Kidney capillary endothelial cell (primary cell): ENCODE measurements around the gene SIGLEC9.

ENCODE experiments used
- DNase-seq: peaks from one replicate; pipeline ENCODE4 v3.0.0-alpha.2; 2018; ENCODE audit warnings: low spot score

SIGLEC9 gene

GRCh38 chr19:51097166-51097738, 27.5 kb upstream of the SIGLEC9 start:
- peak; percentile 48 for DNase-seq

GRCh38 chr19:51097796-51098195, 26.9 kb upstream of the SIGLEC9 start:
- DNase-seq = no peak

- DNase-seq = no peak
These were observed 26.2 kb upstream of the SIGLEC9 start for GRCh38 chr19:51098365-51099046.

- no peak for DNase-seq
These were observed 25.7 kb upstream of the SIGLEC9 start for GRCh38 chr19:51099047-51099382.

DNA sequence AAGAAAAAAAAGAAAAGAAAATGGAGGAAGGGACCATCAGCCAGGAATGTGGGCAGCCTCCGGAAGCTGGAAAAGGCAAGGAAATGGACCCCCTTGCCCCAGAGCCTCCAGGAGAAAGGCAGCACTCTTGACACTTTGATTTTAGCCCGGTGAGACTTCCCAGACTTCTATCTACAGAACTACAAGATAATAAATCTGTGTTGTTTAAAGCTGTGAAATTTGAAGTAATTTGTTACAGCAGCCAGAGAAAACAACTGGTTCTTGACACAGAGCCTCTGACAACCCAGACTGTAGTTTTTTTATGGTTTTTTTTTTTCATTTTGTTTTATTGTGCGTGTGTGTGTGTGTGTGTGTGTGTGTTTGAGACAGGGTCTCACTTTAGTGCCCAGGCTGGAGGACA, 24.1 kb upstream of the SIGLEC9 start:
- no peak for DNase-seq

- DNase-seq = no peak
These were observed 23.4 kb upstream of the SIGLEC9 start for GRCh38 chr19:51101171-51101865.

DNA sequence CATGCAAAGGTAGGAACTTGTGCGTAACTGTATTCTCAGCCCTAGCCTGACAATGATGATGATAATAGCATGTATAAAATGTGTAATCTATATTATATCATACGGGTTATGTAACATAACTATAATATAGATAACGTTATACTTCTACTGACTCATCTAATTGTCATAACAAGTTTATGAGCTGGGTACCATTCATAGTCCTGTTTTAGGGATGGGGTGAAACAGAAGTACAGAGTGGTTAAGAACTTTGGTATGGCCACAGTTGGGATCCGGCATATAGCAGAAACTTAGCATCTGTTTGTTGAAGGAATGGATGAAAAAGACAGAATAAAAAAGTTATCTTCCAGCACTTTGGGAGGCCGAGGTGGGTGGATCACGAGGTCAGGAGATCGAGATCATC, 21.7 kb upstream of the SIGLEC9 start:
- DNase-seq = no peak

- no peak for DNase-seq
These were observed 20.8 kb upstream of the SIGLEC9 start for GRCh38 chr19:51103926-51104341.

- DNase-seq = no peak
These were observed 17.2 kb upstream of the SIGLEC9 start for GRCh38 chr19:51107406-51108065.

DNA sequence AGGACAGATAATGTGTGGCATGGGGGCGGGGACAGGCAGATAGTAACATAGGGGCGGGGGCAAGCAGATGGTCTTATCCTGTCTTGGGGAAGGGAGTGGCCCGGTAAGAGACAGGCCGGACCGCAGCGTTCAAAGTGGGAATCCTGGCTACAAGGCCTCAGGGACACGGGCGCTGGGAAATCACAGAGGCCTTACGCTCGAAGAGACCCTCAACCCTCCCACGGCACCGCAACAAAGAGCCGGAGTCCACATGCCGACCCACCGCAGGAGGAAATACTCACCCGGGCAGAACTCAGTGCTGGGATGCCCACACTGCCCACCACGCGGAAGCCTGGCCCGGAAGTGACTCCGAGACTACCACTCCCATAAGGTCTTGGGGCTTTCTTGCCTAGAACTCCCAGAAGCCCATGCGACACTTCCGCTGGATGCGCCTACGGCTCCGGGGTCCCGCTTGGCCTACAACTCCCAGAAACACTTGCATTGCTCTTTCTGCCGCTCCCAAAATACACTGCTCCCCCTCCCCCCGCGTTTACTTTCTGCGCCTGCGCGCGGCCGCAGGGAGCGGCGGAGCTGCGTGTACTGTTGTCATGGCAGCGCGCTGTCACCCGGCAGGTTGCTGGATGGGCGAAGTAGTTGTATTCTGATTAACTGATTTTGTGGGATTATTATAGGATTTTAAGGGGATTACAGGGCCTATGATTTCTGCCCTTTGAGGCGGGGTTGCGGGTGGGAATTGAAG, 16.5 kb upstream of the SIGLEC9 start, which contains the start of gene CTU1:
Gene CTU1, minus strand, starts transcription at position 344 of the 739 bp plus-strand sequence. CDS start 3,840 bp downstream, outside the sequence.
- peak; percentile 98 for DNase-seq

- no peak for DNase-seq
These were observed 15.9 kb upstream of the SIGLEC9 start for GRCh38 chr19:51108805-51109146.

GRCh38 chr19:51110666-51110971, 14.1 kb upstream of the SIGLEC9 start:
- no peak for DNase-seq

DNA sequence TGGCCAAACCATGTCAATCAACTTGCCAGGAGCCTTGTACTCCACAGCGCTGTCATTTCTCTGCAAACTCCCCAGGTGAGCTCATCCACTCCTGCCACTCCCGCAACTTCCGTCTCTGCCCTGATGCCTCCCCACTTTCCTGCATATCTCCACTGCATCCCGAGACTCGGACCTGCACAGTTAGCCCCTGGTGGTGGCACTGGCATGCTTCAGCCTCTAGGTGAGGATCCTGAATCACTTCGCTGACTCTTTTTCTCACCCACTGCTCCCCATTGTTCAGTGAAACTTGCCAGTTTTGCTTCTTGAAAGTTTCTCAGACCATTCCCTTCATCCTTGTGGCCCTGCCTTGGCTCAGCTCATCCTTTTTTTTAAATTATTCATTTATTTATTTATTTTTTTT, 13.1 kb upstream of the SIGLEC9 start:
- no peak for DNase-seq

DNA sequence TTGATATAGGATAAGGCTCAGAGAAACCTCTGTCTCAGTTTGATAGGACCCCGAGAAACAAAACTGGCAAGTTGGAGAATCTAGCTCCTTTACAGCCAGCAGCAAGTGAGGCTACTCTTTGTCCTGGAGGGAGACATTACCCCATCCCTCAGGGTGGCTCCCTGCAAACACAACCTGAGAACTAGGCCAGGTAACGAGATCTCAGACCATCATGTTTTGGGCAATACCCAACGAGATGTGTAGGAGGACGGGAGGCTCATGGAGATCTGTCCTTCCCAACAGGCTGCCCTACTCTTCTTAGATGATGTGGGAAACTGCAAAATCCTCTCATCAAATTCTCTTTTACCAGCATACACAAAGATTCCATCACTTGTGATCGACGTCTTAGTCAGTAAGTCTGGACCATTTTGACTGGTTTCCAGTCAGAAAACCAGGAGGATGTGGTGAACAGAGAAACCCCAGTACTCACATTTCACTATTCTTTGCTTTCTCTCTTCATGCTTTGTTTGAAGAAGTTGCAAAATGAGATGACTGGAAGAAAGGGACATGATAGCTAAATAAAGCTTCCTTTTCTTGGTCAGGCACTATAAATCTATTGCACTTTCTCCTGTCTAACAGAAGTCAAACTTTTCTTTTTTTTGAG, 10.5 kb upstream of the SIGLEC9 start:
- no peak for DNase-seq

DNA sequence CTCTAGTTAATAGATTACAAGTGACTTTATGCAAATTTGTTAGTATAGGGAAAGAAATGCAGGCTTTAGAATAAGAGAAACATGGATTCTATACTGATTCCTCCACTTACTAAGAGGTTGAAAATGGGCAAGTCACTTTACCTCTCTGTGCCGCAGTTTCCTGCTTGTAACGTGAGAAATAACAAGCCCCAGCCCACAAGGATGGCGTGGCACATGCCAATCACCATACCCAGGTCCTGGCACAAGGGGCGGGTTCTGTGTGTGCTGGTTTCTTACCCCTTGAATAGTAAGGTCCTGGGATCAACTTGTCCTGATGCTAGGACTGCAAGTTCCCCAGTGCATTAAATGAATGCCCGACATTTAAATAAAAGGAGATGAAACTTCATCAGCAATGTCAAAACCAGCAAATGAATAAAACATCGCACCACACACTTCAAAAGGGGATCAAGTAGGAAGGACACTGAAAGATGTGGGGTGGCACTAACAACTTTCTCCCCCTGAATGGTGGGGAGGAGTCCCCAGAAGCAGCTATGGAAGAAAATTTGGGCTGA, 7.9 kb upstream of the SIGLEC9 start:
- DNase-seq = no peak

- no peak for DNase-seq
These were observed 5.6 kb upstream of the SIGLEC9 start for GRCh38 chr19:51119101-51119500.

DNA sequence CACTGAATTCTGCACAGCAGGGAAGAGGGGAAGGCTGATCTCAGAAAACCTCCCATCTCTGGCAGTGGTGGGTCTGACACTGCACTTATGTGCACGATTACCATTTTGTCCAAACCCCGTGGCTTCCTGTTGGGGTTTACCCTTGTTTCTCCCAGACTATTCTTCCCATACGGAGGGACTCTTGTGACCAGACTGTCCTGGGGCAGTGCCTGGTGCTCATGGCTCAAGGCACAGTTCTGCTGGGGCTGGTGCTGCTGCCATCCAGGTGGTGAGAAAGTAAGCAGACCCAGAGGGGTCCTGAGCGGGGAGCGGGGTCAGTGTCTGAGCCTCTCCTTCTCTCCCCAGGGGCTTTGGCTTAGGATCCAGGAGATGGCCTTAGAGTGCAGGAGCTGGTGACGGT, 5.1 kb upstream of the SIGLEC9 start:
- DNase-seq = no peak

GRCh38 chr19:51120160-51120559, 4.5 kb upstream of the SIGLEC9 start:
- no peak for DNase-seq

- DNase-seq = no peak
These were observed 3.4 kb upstream of the SIGLEC9 start for GRCh38 chr19:51121257-51121656.

GRCh38 chr19:51122112-51122981, 2.4 kb upstream of the SIGLEC9 start:
- no peak for DNase-seq

GRCh38 chr19:51123381-51123800, 1.3 kb upstream of the SIGLEC9 start:
- no peak for DNase-seq
